Measurements from ENCODE around the gene MEX3A. TPM values are rescaled to one million over a fixed set of nuclear protein-coding genes. Genes with fewer than 3 reads are reported as not detected.
"Not testable (repeated sequence)": the region's sequence is repeated elsewhere in the genome, so short reads cannot be mapped to it uniquely, and the experiment has no call there.

MEX3A gene
- total RNA-seq, 1 donor from 2014 or later: 5.0 TPM

GRCh38 chr1:156056326-156056849, 25.9 kb downstream of the MEX3A start:
- DNase-seq (ENCODE audit: low read depth, low spot score): no peak

- no peak for DNase-seq (ENCODE audit: low read depth, low spot score)
Measured at GRCh38 chr1:156055281-156056048, 26.8 kb downstream of the MEX3A start.

GRCh38 chr1:156054500-156055280, 27.6 kb downstream of the MEX3A start, which contains the start of gene LAMTOR2:
Gene LAMTOR2 (plus strand): TSS chr1:156054782. CDS start chr1:156054890, 108 bp downstream.
- peak; percentile 83 for DNase-seq (ENCODE audit: low read depth, low spot score)

GRCh38 chr1:156053768-156054499, 28.3 kb downstream of the MEX3A start, which contains the start of gene UBQLN4:
Gene UBQLN4 (minus strand): TSS chr1:156053798. CDS start chr1:156053701, 97 bp downstream.
- peak; percentile 55 for DNase-seq (ENCODE audit: low read depth, low spot score)

- peak; percentile 41 for DNase-seq (ENCODE audit: low read depth, low spot score)
Measured at GRCh38 chr1:156052862-156053767, 29.1 kb downstream of the MEX3A start.

GRCh38 chr1:156051011-156051725, 31.1 kb downstream of the MEX3A start:
- DNase-seq (ENCODE audit: low read depth, low spot score): no peak

- no peak for DNase-seq (ENCODE audit: low read depth, low spot score)
Measured at GRCh38 chr1:156050376-156050775, 31.9 kb downstream of the MEX3A start.

- no peak for DNase-seq (ENCODE audit: low read depth, low spot score)
Measured at GRCh38 chr1:156048663-156049258, 33.5 kb downstream of the MEX3A start.

GRCh38 chr1:156045076-156045475, 37.2 kb downstream of the MEX3A start:
- DNase-seq (ENCODE audit: low read depth, low spot score): no peak

- DNase-seq (ENCODE audit: low read depth, low spot score): no peak
Measured at GRCh38 chr1:156042828-156043227, 39.4 kb downstream of the MEX3A start.

- DNase-seq (ENCODE audit: low read depth, low spot score): not testable (repeated sequence)
Measured at GRCh38 chr1:156034991-156035390, 47.3 kb downstream of the MEX3A start.

GRCh38 chr1:156033011-156033410, 49.3 kb downstream of the MEX3A start:
- DNase-seq (ENCODE audit: low read depth, low spot score): no peak

- DNase-seq (ENCODE audit: low read depth, low spot score): no peak
Measured at GRCh38 chr1:156026588-156026987, 55.7 kb downstream of the MEX3A start.

- peak; percentile 26 for DNase-seq (ENCODE audit: low read depth, low spot score)
Measured at GRCh38 chr1:156025876-156026275, 56.4 kb downstream of the MEX3A start.

- DNase-seq (ENCODE audit: low read depth, low spot score): no peak
Measured at GRCh38 chr1:156024801-156025200, 57.5 kb downstream of the MEX3A start.
